Osteoblast (primary cell): Measurements from ENCODE around the gene ASCC2. TPM values are rescaled to one million over a fixed set of nuclear protein-coding genes. Genes with fewer than 3 reads are reported as not detected.
"Not testable (repeated sequence)": the region's sequence is repeated elsewhere in the genome, so short reads cannot be mapped to it uniquely, and the experiment has no call there.

ENCODE experiments used
- DNase-seq: peaks from one replicate; pipeline ENCODE4 v3.0.0; 2011; ENCODE audit warnings: low spot score, mixed read lengths; ENCODE audit not compliant: insufficient read length; ENCODE audit errors: missing footprints
- H2AFZ ChIP-seq: 2 replicates; pipeline ENCODE4 v1.6.0; 2011; ENCODE audit warnings: mild to moderate bottlenecking, low read length
- H3K27ac ChIP-seq: 2 replicates; pipeline ENCODE4 v1.5.1; 2011; ENCODE audit warnings: mild to moderate bottlenecking, low read depth, low read length, moderate library complexity
- H3K27me3 ChIP-seq: 2 replicates; pipeline ENCODE4 v1.6.0; 2012; ENCODE audit warnings: mild to moderate bottlenecking, control low read depth, inconsistent platforms, low read length, moderate library complexity; ENCODE audit not compliant: insufficient read depth
- H3K36me3 ChIP-seq: 2 replicates; pipeline ENCODE4 v1.5.1; 2011; ENCODE audit warnings: mild to moderate bottlenecking, low read length, control low read depth, moderate library complexity; ENCODE audit not compliant: insufficient read depth
- H3K4me1 ChIP-seq: 2 replicates; pipeline ENCODE4 v1.5.1; 2011; ENCODE audit warnings: mild to moderate bottlenecking, low read length, control low read depth, moderate library complexity; ENCODE audit not compliant: insufficient read depth
- H3K4me2 ChIP-seq: 2 replicates; pipeline ENCODE4 v1.6.0; 2011; ENCODE audit warnings: mild to moderate bottlenecking, low read length; ENCODE audit not compliant: insufficient read depth
- H3K4me3 ChIP-seq: fragments of 200-600 bp; sonication (generic); 3 replicates; pipeline ENCODE4 v1.5.1; 2012; ENCODE audit warnings: mild to moderate bottlenecking, low read length, inconsistent platforms; ENCODE audit not compliant: insufficient read depth
- H3K79me2 ChIP-seq: 2 replicates; pipeline ENCODE4 v1.6.0; 2012; ENCODE audit warnings: mild to moderate bottlenecking, low read length, control low read depth, inconsistent platforms; ENCODE audit not compliant: insufficient read depth
- H3K9me3 ChIP-seq: 2 replicates; pipeline ENCODE4 v1.5.1; 2011; ENCODE audit warnings: low read depth, low read length, control low read depth
- H4K20me1 ChIP-seq: 2 replicates; pipeline ENCODE4 v1.6.0; 2012; ENCODE audit warnings: mild to moderate bottlenecking, low read length, control low read depth; ENCODE audit not compliant: insufficient read depth
- total RNA-seq: library from RNA; depleted of rRNA; stranded (reverse); fragments of >200 nt; gene quantifications from 2 replicates; pipeline ENCODE4 v1.2.3, GENCODE V29; 2012
- TF ChIP-seq, protein P1 (sequence below): IDR thresholded peaks from 2 replicates; pipeline ENCODE4 v1.5.1; 2011; ENCODE audit warnings: mild to moderate bottlenecking, low read depth, low read length, moderate library complexity; ENCODE audit errors: extremely low read depth

ASCC2 gene
- total RNA-seq, 1 donor: 21.0 TPM

- Histone ChIP-seq H3K4me2 (no peak overlapping the region), H3K4me3 (no peak overlapping the region), H4K20me1 (no peaks in the 10 kb centered on the region), H2AFZ (no peak overlapping the region), H3K4me1 (no peaks in the 10 kb centered on the region), H3K27ac (no peak overlapping the region), H3K79me2 (no peaks in the 10 kb centered on the region), H3K36me3 (no peaks in the 10 kb centered on the region), H3K27me3 (peaks cover 15% of the 10 kb centered on the region), H3K9me3 (no peaks in the 10 kb centered on the region)
- TF ChIP-seq, protein P1, sequence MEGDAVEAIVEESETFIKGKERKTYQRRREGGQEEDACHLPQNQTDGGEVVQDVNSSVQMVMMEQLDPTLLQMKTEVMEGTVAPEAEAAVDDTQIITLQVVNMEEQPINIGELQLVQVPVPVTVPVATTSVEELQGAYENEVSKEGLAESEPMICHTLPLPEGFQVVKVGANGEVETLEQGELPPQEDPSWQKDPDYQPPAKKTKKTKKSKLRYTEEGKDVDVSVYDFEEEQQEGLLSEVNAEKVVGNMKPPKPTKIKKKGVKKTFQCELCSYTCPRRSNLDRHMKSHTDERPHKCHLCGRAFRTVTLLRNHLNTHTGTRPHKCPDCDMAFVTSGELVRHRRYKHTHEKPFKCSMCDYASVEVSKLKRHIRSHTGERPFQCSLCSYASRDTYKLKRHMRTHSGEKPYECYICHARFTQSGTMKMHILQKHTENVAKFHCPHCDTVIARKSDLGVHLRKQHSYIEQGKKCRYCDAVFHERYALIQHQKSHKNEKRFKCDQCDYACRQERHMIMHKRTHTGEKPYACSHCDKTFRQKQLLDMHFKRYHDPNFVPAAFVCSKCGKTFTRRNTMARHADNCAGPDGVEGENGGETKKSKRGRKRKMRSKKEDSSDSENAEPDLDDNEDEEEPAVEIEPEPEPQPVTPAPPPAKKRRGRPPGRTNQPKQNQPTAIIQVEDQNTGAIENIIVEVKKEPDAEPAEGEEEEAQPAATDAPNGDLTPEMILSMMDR: no peak
- no peak for DNase-seq
These were observed 33.6 kb upstream of the ASCC2 start for GRCh38 chr22:29871684-29872083.

- Histone ChIP-seq H3K4me2 (no peak overlapping the region), H3K27me3 (peaks cover 15% of the 10 kb centered on the region), H2AFZ (no peak overlapping the region), H3K27ac (no peak overlapping the region), H3K4me1 (no peaks in the 10 kb centered on the region), H4K20me1 (no peaks in the 10 kb centered on the region), H3K9me3 (no peaks in the 10 kb centered on the region), H3K4me3 (no peak overlapping the region), H3K36me3 (no peaks in the 10 kb centered on the region), H3K79me2 (no peaks in the 10 kb centered on the region)
- TF ChIP-seq, protein P1: no peak
- DNase-seq: no peak
These were observed 32.5 kb upstream of the ASCC2 start for GRCh38 chr22:29870574-29870973.

GRCh38 chr22:29867851-29868250, 29.8 kb upstream of the ASCC2 start:
- Histone ChIP-seq H2AFZ (no peak overlapping the region), H4K20me1 (no peaks in the 10 kb centered on the region), H3K27me3 (peaks cover 5% of the 10 kb centered on the region), H3K79me2 (no peaks in the 10 kb centered on the region), H3K9me3 (no peaks in the 10 kb centered on the region), H3K4me1 (no peaks in the 10 kb centered on the region), H3K4me2 (no peak overlapping the region), H3K36me3 (no peaks in the 10 kb centered on the region), H3K4me3 (no peak overlapping the region), H3K27ac (no peak overlapping the region)
- no peak for DNase-seq
- TF ChIP-seq, protein P1: no peak

DNA sequence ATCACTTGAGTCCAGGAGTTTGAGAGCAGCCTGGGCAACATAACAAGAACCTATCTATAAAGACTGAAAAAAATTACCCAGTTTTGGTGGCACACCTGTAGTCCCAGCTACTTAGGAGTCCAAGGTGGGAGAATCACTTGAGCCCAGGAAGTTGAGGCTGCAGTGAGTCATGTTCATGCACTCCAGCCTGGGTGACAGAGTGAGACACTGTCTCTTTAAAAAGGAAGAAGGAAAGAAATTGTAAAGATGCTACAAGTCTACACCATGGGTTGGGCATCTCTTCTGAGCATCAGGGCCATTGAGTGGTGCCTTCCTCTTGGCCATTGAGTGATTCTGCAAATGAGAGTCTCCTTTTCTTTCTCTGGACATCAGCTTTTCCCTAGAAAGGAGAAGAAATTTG, 29.2 kb upstream of the ASCC2 start:
- Histone ChIP-seq H3K79me2 (no peaks in the 10 kb centered on the region), H3K27ac (no peak overlapping the region), H4K20me1 (no peaks in the 10 kb centered on the region), H3K36me3 (no peaks in the 10 kb centered on the region), H2AFZ (no peak overlapping the region), H3K4me3 (no peak overlapping the region), H3K4me2 (no peak overlapping the region), H3K27me3 (peaks cover 4% of the 10 kb centered on the region), H3K9me3 (no peaks in the 10 kb centered on the region), H3K4me1 (no peaks in the 10 kb centered on the region)
- TF ChIP-seq, protein P1: no peak
- no peak for DNase-seq

DNA sequence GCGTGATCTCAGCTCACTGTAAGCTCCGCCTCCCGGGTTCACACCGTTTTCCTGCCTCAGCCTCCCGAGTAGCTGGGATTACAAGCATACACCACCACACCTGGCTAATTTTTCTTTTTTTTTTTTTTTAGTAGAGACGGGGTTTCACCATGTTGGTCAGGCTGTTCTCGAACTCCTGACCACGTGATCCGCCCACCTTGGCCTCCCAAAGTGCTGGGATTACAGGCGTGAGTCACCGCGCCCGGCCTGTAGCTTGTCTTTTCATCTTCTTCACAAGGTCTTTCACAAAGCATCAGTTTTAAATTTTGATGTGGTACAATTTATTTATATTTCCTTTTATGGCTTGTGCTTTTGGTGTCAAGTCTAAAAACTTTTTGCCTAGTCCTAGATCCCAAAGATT, 27.5 kb upstream of the ASCC2 start:
- not testable (repeated sequence) for H3K4me1 ChIP-seq, H3K27me3 ChIP-seq, H3K79me2 ChIP-seq, H3K4me3 ChIP-seq, H3K36me3 ChIP-seq, H2AFZ ChIP-seq, H3K27ac ChIP-seq, DNase-seq, H4K20me1 ChIP-seq, H3K4me2 ChIP-seq, H3K9me3 ChIP-seq
